HG02798 (cell line): ENCODE results near the gene POLE2.
"Not testable (repeated sequence)": the region's sequence is repeated elsewhere in the genome, so short reads cannot be mapped to it uniquely, and the experiment has no call there.

ENCODE experiments used
- ATAC-seq: cut with Tn5 transposase; IDR thresholded peaks from one replicate; pipeline ENCODE4 v1.9.1; 2021; ENCODE audit warnings: mild to moderate bottlenecking; ENCODE audit not compliant: unreplicated experiment, poor library complexity

The POLE2 gene

DNA sequence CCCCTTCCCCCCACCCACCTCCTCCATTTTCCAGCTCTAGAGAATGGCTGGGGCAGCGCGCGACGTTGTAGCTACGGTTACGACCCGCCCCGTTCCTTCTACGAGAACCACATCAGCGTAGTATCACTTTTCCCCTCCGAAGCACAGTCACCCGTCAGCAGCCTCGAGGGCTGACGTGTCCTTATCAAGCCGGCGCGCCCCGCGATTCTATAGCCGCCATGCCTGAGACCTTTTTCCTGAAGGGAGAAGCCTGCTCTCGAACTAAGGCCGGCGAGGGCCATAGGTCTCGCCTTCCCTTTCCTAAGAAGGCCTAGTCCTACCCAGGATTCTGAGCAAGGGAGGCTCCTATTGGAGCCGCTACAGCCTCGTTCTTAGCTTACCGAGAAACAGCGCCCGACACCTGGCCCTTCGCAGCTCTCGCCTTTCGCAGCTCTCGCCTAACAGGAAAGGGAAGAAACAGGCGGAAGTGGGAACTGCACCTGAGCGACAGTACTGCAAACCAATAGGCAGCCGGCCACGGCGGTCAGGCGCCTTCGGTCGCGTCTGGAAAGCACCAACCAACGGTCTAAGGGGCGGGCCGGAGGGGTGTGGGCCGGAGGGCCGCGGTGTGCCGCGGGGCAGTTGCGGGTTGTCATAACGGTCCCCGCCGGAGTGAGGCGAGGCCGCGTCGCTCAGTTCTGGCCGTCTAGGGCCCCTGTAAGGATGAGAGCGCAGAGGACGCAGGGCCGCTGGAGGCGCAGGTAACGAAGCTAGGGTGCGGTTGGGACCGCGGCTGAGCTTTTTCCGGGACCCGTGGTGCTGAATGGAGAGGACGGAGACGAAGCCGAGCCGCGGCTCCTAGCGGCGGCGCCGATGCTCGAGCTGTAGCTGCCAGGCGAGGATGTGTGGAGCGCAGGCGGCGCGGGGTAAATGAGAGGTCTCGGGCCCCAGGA, 67.6 kb downstream of the POLE2 start, which contains the start of the genes MGAT2 and RPL36AL:
Gene MGAT2, plus strand, starts transcription at position 618 of the 932 bp plus-strand sequence. CDS start 470 bp downstream, outside the sequence.
Gene RPL36AL, minus strand, starts transcription at position 445 of the 932 bp plus-strand sequence. CDS start 1,522 bp downstream, outside the sequence.
- peak; percentile 91 for ATAC-seq

DNA sequence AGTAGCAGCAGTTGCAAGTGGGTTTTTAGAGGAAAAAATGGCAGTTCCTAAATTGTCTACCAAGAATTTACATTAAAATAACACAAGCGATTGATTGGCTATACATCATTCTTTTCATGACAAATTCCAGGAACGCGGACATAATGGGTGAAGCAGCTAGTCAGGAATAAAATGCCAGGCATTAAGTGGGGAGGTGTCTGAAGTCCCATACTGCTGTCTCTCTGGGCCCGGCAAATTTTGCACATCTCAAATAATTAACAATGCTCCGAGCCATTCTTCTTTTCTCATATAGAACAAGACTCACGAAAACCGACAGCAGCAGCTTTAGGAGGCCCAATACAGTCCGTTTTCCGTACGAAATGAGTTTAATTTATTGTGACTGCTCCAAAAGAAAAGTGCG, 68.3 kb downstream of the POLE2 start:
- no peak for ATAC-seq

DNA sequence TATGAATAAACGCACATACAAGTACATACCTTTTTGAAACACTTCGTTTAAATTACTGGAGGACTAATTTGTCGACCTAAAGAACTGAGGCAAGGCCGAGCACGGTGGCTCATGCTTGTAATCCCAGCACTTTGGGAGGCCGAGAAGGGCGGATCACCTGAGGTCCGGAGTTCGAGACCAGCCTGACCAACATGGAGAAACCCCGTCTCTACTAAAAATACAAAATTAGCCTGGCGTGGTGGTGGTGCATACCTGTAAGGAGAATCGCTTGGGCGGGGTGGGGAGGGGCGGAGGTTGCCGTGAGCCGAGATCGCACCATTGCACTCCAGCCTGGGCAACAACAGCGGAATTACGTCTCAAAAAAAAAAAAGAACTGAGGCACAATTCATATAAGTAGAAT, 68.7 kb downstream of the POLE2 start:
- ATAC-seq: not testable (repeated sequence)

DNA sequence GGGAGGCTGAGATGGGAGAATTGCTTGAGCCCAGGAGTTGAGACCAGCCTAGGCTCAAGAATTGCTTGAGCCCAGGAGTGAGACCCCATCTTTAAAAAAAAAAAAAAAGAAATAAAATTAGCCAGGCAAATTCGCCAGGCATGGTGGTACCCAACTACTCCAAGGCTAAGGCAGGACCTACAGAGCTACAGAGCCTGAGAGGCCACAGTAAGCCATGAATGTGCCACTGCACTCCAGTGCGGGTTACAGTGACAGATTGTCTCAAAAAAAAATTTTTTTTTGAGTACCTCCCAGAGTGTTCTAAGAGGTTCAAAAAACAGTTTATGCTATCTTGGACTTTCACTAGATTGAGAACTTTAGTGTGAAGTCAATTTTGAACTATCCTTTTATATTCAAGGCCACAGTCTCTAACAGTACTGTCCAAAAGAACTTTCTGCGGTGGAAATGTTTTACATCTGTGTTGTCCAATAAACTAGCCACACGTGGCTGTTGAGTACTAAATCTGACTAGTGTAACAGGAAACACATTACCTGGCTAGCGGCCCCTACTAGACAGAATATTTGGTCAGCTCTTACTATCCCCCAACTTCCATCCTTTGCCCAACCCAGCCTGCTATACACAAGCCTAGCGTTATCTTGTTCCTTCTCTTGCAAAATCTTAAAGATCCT, 70.0 kb downstream of the POLE2 start:
- ATAC-seq: no peak

DNA sequence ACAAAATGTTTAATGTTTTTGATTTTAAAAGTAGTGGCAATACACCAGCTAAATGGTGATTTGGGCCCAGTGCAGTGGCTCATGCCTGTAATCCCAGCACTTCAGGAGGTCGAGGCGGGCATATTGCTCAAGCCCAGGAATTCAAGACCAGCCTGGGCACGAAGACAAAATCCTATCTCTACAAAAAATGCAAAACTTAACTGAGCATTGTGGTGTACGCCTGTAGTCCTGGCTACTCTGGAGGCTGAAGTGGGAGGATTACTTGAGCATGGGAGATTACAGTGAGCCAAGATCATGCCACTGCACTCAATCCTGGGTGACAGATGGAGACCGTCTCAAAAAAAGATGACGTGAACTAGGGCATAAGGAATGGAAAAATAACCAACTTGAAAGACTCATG, 72.2 kb downstream of the POLE2 start:
- ATAC-seq: no peak

DNA sequence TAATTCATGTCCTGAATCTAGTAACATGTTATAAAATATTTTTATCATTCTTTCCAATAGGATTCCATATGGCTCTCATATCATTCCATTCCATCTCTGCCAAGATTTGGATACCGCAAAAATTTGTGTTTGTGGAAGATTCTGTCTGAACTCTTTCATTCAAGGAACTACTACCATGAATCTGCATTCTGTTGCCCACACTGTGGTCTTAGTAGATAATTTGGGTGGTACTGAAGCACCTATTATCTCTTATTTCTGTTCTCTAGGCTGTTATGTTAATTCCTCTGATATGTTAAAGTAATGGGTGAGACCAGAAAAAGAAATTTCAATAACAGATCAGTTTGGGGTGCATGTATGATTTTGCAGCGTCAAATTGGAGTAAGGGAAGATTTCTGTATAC, 73.8 kb downstream of the POLE2 start:
- ATAC-seq: no peak

DNA sequence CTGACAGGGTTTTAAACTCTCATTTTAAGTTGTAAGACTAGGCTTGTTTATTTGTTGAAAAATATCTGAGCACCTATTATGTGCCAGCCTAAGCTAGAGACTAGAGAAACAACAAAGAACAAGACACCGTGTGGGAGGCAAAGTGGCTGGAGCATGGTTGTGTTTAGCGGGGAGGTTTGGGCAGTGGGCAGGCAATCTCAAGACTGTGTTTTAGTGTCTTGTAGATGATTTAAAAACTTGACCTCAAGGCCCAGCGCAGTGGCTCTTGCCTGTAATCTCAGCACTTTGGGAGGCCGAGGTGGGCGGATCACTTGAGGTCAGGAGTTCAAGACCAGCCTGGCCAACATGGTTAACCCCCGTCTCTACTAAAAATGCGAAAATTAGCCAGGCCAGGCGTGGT, 75.3 kb downstream of the POLE2 start:
- no peak for ATAC-seq

DNA sequence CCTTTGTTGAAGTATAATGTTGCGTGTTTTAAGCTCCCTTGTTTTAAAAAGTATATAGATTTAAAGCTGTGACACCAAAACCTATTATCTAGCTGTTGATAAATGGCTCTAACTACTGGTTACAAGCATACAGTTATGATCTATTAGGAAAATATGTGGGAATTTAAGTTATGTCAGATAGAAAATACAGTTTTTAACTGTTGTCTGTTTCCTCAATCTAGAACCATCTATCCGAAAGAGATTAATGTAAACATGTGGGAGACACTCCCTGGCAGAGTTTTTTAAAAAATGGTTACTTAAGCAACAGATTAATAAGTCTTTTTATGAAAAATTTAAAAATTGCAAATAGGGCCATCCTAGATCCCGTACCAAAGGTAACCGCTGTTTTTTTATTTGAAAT, 75.8 kb downstream of the POLE2 start:
- ATAC-seq: no peak

DNA sequence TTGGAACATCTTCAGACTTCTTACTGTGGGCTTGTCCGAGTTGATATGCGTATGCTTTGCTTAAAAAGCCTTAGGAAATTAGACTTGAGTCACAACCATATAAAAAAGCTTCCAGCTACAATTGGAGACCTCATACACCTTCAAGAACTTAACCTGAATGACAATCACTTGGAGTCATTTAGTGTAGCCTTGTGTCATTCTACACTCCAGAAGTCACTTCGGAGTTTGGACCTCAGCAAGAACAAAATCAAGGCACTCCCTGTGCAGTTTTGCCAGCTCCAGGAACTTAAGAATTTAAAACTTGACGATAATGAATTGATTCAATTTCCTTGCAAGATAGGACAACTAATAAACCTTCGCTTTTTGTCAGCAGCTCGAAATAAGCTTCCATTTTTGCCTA, 80.4 kb downstream of the POLE2 start:
- no peak for ATAC-seq

DNA sequence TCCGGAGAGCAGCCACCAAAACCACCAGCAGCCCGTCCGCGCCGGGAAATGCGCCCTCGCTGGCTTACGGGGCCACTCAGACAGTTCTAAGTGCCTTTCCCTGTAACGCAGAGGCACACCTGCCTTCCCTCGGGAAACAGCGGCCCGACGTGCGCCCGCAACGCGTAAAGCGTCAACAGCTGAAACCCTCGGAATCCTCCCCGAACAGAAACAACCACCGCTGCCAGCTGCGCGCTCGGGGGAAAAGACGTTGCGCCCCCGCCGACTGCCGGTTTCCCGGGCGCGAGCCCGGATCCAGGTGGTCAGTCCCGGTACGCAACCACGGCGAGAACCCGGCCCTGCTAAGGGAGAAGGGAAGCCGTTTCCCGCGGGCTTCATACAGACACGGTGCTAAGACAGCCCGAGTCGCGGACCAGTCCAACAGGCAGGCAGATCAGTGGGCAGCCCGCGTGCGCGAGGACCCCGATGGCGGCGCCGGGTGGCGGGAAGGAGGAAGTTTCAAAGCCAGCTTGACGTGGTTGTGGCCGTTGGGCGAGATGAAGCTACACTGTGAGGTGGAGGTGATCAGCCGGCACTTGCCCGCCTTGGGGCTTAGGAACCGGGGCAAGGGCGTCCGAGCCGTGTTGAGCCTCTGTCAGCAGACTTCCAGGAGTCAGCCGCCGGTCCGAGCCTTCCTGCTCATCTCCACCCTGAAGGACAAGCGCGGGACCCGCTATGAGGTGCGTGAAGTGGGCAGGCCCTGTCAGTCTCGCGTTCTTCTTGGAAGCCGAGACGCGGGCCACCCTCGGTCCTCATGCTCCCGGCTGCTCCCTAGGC, 89.3 kb downstream of the POLE2 start, which contains the start of gene LRR1:
Gene LRR1, plus strand, starts transcription at position 456 of the 816 bp plus-strand sequence. Its CDS starts 81 bp downstream, at position 537.
- peak; percentile 65 for ATAC-seq

DNA sequence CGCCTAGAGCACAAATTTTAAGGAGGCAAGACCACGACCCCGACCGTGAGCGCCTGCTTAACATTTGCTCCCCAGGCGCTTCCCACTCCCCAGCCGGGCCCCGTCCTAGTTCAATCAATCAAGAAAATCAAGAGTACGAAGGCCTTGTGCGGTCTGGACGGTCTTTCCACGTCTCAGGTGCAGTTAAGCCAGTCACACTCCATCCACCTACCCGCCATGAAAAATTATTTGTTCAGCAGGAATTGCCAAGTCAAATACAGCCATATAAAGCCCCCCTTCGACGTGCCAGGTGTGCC, 89.9 kb downstream of the POLE2 start:
- ATAC-seq: no peak

DNA sequence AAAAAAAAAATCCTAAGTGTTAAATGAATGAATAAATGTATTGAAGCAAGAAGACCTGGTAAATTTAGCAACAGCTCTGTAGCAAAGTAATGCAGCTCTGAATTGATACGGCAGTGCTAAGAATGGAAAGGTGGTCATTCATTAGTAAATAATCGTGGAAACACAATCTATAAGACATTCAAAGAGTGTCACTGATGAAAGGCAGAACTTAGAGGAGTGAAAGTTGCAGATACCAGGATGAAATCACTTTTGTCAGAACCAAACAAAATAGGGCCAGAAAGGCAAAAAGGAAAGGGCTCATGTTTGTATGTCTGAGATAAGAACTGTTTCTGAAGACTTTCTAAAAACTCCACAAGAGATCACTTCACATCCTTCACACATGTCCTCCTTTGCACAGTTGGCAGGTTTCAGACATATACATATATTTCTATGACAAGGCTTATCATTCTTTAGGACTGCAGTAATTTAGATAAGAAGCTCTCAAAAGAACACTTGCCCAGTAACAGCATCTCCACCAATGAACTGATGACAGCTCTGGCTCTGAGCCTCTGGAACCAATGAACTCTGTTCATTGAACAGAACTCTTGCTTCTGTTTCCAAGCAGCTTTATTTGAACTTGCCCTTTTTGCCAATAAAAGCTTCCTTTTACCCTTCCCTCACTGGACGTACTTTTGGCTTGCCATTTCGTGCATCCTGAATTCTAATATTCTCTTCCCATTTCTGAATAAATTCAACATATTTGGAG, 93.5 kb downstream of the POLE2 start:
- ATAC-seq: peak; percentile 24
